Skeletal muscle tissue (tissue), 4 donors: ENCODE results near the gene ZNF668. TPM values are rescaled to one million over a fixed set of nuclear protein-coding genes. Genes with fewer than 3 reads are reported as not detected.
A peak's percentile ranks its signal among the peaks of the same experiment; 100 is the strongest.

Source experiments
- H3K27ac ChIP-seq: one replicate; pipeline ENCODE4 v1.7.0; 2013; ENCODE audit warnings: mild to moderate bottlenecking, low read depth, low read length, inconsistent platforms
- H3K27me3 ChIP-seq, 3 donors: one replicate each; pipeline ENCODE4 v1.7.0; 2013; ENCODE audit warnings: low read length in 3 of 3; ENCODE audit not compliant: control insufficient read depth in 3 of 3, insufficient read depth in 3 of 3
- H3K36me3 ChIP-seq, 3 donors: one replicate each; pipeline ENCODE4 v1.7.0; 2013; ENCODE audit warnings: low read length in 3 of 3; ENCODE audit not compliant: control insufficient read depth in 3 of 3, insufficient read depth in 3 of 3
- H3K4me1 ChIP-seq, 3 donors: one replicate each; pipeline ENCODE4 v1.7.0; 2013; ENCODE audit warnings: low read length in 3 of 3, mild to moderate bottlenecking in 3 of 3; ENCODE audit not compliant: control insufficient read depth in 3 of 3, insufficient read depth in 3 of 3
- H3K4me3 ChIP-seq, 3 donors: one replicate each; pipeline ENCODE4 v1.7.0; 2013; ENCODE audit warnings: low read length in 3 of 3
- H3K9ac ChIP-seq, 3 donors: one replicate each; pipeline ENCODE4 v1.7.0; 2013; ENCODE audit warnings: low read length in 3 of 3, mild to moderate bottlenecking in 3 of 3, moderate library complexity in 2 of 3, low read depth in 1 of 3
- H3K9me3 ChIP-seq, 3 donors: one replicate each; pipeline ENCODE4 v1.7.0; 2013; ENCODE audit warnings: low read length in 3 of 3; ENCODE audit not compliant: control insufficient read depth in 3 of 3
- total RNA-seq: library from RNA; depleted of rRNA; stranded (reverse); fragments of >200 nt; gene quantifications from one replicate; pipeline ENCODE4 v1.2.3, GENCODE V29; 2014
- donor health status: Osteomylitis.

Gene ZNF668
- total RNA-seq: 5.7 TPM

- Histone ChIP-seq H3K27me3 (no peaks in the 10 kb centered on the region), H3K9me3 (no peaks in the 10 kb centered on the region), H3K36me3 (peaks cover 30 to 32% (median 31%) of the 10 kb centered on the region in 3 donors), H3K4me3 (peak within 1 kb of the TSS; percentile 100), H3K27ac (peak within 1 kb of the TSS; percentile 94), H3K4me1 (peaks cover 24 to 33% (median 29%) of the 10 kb centered on the region in 3 donors), H3K9ac (peak within 1 kb of the TSS; percentile 94 to 98 (median 97))
These were observed at the start of gene ZNF668, which contains the start of gene ZNF646 for GRCh38 chr16:31073970-31074813. Gene ZNF668 (minus strand): TSS chr16:31074240. CDS start chr16:31064459, 9,781 bp downstream. Gene ZNF646 (plus strand): TSS chr16:31074422. CDS start chr16:31076325, 1,903 bp downstream.

GRCh38 chr16:31120129-31120528 lies 46.1 kb upstream of the ZNF668 start:
- Histone ChIP-seq H3K27me3 (no peaks in the 10 kb centered on the region), H3K36me3 (peaks cover 31 to 42% (median 33%) of the 10 kb centered on the region in 3 donors), H3K4me3 (no peak overlapping the region), H3K4me1 (peaks cover 12 to 18% (median 14%) of the 10 kb centered on the region in 3 donors), H3K9me3 (no peaks in the 10 kb centered on the region), H3K27ac (no peak overlapping the region), H3K9ac (peak overlapping the region in 1 of 3 donors; percentile 68)

DNA sequence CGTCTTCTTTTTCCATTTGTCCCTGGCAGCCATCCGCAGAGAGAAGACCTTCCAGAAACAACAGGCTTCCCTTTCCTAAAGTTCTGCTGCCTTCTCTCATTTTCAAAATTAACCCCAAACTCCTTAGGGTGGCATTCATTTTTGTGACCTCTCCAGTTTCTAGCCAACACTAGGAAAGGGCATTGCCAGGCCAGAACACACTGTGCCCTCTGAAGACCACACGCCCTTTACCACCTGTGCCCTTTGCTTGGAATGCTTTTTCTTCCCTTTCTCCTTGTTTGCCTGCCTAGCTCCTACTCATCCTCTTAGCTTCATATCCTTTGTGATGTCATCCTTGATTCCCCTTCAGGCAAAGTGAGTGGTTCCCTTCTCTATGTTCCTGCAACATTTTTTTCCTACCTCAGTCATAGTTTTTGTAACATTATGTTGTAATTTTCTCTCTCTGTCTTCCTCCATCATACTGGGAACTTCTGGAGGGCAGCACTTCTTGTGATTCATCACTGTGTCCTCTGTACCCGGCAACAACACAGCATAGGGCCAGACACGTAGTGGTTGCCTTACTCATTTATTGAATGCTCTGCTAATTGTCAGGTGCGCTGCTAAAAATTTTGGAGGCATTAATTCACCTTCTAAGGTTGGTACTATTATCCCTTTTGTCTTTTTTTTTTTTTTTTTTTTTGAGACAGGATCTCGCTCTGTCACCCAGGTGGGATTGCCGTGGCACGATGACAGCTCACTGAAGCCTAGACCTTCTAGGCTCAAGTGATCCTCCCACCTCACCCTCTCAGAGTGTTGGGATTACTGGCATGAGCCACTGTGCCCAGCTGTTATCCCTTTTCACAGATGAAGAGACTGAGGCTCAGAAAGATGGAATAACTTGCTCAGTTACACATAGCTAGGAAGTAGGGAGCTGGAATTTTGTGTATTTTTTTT lies 44.4 kb upstream of the ZNF668 start:
- Histone ChIP-seq H3K27ac (peak overlapping the region; percentile 96), H3K27me3 (no peaks in the 10 kb centered on the region), H3K9me3 (no peaks in the 10 kb centered on the region), H3K4me3 (peak overlapping the region; percentile 88 to 97 (median 92)), H3K36me3 (peaks cover 25 to 34% (median 27%) of the 10 kb centered on the region in 3 donors), H3K4me1 (peaks cover 17 to 24% (median 23%) of the 10 kb centered on the region in 3 donors), H3K9ac (peak overlapping the region; percentile 89 to 99 (median 95))

DNA sequence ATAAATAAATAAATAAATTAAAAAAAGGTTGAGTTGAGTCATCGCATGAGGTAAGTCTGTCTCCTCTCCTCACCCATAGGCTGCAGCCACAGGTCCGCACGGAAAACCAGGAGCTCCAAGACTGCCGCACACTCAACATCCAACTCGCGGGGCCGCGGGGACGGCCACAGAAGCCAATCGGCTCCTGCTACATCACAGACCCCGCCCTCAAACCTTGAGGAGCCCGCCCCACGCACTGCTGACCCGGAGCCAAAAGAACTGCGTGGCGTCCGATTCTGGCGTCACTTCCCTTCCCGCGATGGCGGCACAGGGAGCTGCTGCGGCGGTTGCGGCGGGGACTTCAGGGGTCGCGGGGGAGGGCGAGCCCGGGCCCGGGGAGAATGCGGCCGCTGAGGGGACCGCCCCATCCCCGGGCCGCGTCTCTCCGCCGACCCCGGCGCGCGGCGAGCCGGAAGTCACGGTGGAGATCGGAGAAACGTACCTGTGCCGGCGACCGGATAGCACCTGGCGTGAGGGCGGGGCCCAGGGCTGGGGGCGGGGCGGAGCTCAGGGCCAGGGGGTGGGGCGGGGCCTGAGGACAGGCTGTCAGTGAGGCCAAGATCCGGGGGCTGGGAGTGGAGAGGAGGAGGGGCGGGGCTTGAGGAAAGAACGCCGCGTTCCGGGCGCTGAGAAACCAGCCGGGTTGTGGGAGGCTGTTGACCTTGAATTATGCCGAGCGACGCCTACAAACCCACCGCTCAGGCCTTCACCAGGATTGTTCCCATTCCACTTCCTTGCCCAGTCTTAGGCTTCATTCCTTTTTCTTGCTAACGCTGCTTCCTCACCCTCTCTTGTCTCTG lies 43.6 kb upstream of the ZNF668 start, which contains the start of gene KAT8:
TSS of gene KAT8 (plus strand) at position 281 of the 839 bp plus-strand sequence. CDS start at position 299, 18 bp downstream.
- Histone ChIP-seq H3K27ac (peak within 1 kb of the TSS; percentile 96), H3K4me3 (peak within 1 kb of the TSS; percentile 88 to 97 (median 92)), H3K4me1 (peaks cover 26 to 33% (median 31%) of the 10 kb centered on the region in 3 donors), H3K27me3 (no peaks in the 10 kb centered on the region), H3K36me3 (peaks cover 25 to 34% (median 27%) of the 10 kb centered on the region in 3 donors), H3K9ac (peak within 1 kb of the TSS; percentile 89 to 99 (median 95)), H3K9me3 (no peaks in the 10 kb centered on the region)

- Histone ChIP-seq H3K4me1 (peaks cover 41 to 56% (median 52%) of the 10 kb centered on the region in 3 donors), H3K36me3 (peaks cover 30 to 37% (median 34%) of the 10 kb centered on the region in 3 donors), H3K4me3 (no peak overlapping the region), H3K9ac (no peak overlapping the region), H3K9me3 (no peaks in the 10 kb centered on the region), H3K27me3 (no peaks in the 10 kb centered on the region), H3K27ac (peak overlapping the region; percentile 78)
These were observed 40.4 kb upstream of the ZNF668 start for GRCh38 chr16:31114468-31114867.

- Histone ChIP-seq H3K36me3 (peaks cover 33 to 34% (median 34%) of the 10 kb centered on the region in 3 donors), H3K4me1 (peaks cover 43 to 59% (median 53%) of the 10 kb centered on the region in 3 donors), H3K9me3 (no peaks in the 10 kb centered on the region), H3K4me3 (peak overlapping the region in 2 of 3 donors; percentile 3 to 35), H3K27me3 (no peaks in the 10 kb centered on the region), H3K27ac (peak overlapping the region; percentile 78), H3K9ac (peak overlapping the region; percentile 23 to 79 (median 76))
These were observed 39.4 kb upstream of the ZNF668 start for GRCh38 chr16:31113121-31114120.

DNA sequence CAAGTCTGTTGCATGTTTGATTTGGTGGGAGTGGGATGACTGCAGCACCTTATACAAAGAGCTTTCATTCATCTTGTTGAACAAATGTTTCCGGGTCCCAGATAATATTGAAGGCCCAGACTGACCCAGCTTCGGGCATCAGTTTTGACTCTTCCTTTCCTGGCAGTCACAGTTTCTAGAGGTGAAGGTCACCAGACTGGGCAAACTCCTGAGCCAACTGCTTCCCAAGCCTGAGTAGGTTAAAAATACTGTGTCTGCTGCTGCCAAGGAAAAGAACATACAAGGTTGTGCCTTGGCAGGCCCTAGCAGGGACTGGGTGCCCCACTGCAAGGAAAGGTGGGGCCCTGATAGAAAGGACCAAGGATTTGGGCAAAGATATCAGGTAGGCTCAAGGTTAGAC lies 38.7 kb upstream of the ZNF668 start:
- Histone ChIP-seq H3K27me3 (no peaks in the 10 kb centered on the region), H3K27ac (peak overlapping the region; percentile 78), H3K9ac (peak overlapping the region; percentile 23 to 79 (median 76)), H3K4me1 (peaks cover 42 to 56% (median 54%) of the 10 kb centered on the region in 3 donors), H3K4me3 (peak overlapping the region in 2 of 3 donors; percentile 3 to 41), H3K36me3 (peaks cover 33 to 34% (median 34%) of the 10 kb centered on the region in 3 donors), H3K9me3 (no peaks in the 10 kb centered on the region)

DNA sequence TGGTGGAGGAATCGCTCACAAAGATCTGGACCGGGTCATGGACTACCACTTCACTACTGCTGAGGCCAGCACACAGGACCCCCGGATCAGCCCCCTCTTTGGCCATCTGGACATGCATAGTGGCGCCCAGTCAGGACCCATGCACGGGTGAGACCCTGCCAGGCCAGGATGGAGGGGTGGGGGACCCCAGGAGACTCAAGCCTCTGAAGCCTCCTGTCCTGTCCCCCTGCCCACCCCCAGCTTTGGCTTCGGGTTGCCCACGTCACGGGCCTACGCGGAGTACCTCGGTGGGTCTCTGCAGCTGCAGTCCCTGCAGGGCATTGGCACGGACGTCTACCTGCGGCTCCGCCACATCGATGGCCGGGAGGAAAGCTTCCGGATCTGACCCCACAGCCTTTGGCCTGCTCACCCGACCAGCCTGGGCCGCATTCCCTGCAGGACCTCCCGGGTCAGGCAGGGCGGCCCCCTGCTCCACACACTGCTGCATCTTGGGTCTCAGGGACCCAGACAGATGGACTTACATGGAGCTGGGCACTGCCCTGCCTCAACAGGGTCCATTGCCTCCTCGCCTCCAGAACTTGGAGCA lies 37.9 kb upstream of the ZNF668 start:
- H3K4me1 ChIP-seq: peaks cover 46 to 57% (median 56%) of the 10 kb centered on the region in 3 donors
- H3K9me3 ChIP-seq: no peaks in the 10 kb centered on the region
- H3K27ac ChIP-seq: peak overlapping the region; percentile 78
- H3K4me3 ChIP-seq: peak overlapping the region in 2 of 3 donors; percentile 3 to 41
- H3K9ac ChIP-seq: peak overlapping the region in 2 of 3 donors; percentile 43 to 74
- no peaks in the 10 kb centered on the region for H3K27me3 ChIP-seq
- peaks cover 33 to 34% (median 34%) of the 10 kb centered on the region in 3 donors for H3K36me3 ChIP-seq
